ENCODE data around the gene HHAT.

HHAT gene

DNA sequence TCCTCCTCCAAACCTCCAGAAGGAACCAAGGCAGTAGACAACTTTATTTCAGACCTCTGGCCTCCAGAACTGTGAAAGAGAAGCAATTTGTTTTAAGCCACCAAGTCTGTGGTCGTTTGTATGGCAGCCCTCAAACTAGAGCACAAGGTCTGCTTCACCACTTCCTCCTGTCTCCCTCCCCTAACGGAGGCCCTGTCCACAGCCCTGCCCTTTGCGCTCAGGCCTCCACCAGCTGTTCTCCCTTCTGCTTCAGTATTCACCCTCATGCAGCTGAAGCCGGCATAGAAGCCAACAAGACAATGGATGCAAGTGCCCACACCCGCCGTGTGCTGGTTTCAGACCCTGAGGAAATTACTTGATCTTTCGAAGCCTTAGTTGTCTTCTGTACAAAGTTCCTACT is 364.1 kb downstream of the HHAT start:
- DNase-seq, result no peak

DNA sequence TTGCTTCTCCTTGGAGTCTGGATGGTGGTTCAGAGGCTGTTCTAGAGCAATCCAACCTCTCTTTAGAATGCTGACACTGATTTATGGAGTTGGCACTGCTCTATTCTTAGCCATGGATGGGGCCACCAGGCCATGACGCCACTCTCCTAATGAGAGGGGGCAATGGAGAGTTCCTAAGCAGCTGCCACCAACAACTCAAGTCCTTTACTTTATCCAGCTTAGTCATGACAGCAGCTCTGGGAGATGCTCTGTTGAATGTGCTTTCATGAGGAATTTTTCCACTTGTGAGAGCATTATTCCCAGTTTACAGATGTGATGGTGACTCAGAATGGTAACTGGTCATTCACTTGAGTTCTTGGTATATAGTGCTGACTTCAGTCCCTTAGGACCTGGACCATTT is 366.3 kb downstream of the HHAT start:
- no peak for DNase-seq

DNA sequence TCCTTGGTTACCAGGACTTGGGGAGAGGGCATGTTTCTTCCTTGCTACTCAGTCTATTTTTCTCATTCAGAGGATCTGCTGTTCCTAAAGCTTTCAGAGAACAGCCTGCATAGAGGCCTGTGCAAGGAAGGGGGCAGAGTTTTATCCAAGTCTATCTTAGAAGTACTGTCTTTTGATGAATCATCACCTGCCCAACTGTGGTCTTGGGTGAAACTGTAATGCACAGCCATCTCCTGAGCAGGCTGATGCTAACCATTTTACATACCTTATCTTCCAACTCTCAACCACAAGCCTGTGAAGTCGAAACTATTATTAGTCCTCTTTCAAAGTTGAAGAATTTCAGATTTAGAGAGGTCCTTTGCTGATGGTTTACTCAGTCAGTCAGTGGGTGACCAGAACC is 368.0 kb downstream of the HHAT start:
- peak; percentile 71 for DNase-seq

DNA sequence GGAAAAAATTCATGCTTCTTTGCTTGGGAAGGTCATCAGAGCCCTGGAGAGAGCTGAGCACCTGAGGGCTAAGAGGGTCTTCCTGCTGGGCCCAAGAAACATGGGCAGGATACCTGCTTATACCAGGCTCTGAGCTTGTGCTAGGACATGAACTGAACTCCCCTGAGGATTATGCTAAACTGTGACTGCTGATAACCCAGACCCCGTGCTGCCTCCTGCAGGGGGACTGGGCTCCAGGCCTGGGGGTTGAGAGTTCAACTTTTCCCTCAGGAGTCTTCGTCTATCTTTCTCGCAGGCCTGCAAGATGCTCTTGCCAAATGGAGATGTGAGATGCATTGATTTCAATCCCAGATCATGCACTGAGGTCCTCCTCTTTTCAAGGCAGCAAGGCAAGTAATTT is 368.5 kb downstream of the HHAT start:
- no peak for DNase-seq

DNA sequence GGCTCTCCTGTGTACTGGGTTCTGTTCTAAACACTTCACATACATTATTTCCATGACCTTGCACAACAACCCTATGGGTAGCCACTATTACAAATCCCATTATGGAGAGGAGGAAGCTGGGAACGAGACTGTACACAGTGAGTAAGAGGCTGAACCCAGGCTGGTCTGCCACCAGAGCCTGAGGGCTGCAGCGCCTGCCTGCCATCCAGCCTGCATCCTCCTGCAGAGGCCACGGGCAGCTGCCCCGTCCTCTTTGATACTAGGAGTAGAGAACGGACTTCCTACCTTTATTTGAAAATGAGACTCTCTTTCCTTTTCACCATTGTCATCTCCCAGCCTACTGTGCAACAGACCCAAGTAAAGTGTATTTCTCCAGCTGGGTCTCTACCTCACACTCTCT is 370.0 kb downstream of the HHAT start:
- no peak for DNase-seq

DNA sequence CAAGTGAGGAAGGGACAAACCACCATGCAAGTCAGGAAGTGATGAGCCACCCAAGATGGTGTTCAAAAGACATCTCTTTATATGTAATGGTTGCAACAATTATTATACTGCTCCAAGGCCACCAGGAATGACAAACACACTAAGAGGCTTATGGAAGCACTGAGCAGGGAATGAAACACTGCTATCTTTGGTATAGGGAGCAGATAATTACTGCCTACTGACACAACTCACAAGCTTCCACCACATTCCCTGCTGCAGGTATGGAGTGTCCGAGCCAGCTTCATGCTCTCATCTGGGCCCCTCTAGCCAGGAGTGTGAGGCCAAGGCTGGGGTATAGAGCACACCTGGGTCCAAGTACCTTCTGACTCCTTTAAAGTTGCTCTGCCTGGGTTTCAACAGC is 371.4 kb downstream of the HHAT start:
- DNase-seq, result no peak

DNA sequence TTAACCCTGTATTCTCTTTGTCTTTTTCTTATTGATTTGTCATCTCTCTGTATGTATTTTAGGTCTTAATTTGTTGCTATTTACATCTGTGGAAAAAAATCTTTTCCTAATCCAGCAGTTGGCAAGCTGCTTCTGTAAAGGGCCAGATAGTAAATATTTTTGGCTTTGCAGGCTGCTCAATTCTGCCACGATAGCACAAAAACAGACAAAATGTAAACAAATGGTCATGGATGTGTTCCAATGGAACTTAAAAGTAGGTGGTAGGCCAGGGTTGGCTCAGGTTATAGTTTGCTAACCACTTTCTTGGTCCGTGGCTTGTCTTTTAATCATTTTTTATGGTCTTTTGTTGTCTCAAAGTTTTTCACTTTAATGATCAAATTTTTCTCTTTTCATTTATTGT is 371.8 kb downstream of the HHAT start:
- no peak for DNase-seq

DNA sequence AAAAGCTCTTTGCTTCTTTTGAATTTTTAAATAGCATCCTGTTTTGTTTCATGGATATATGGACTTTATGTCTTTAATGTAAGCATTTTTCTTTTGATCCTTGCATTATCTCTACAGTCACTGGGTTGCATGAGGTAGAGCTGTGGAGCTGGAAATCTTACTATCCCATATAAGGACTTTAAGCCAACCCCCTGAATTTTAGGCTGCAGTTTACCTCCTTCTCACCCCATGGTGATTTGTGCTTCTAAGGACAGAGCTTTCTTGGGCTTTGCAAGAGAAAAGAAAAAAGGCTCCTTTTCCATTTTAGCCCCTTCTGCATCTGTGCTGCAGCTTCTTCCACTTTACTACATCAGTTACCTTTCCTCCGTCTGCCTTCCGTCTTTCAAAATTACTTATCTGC is 373.8 kb downstream of the HHAT start:
- no peak for DNase-seq

DNA sequence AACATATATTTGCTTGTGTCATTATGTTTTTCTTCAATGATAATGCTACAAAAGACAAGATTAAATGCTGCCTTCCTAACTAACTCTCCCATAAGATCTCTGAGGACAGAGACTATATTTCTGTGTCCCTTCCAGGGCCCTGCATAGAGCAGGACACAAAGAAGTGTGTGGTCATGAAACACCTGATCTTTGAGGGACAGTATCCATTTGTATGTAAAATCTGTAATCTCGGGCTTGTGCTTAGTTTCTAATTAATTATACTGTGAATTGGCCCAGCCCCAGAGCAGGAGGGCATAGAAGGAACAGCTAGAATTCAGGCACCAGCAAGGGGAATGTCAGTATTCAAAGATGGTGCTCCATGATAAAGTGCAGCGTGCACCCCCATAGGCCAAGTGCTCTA is 374.9 kb downstream of the HHAT start:
- DNase-seq, result no peak

DNA sequence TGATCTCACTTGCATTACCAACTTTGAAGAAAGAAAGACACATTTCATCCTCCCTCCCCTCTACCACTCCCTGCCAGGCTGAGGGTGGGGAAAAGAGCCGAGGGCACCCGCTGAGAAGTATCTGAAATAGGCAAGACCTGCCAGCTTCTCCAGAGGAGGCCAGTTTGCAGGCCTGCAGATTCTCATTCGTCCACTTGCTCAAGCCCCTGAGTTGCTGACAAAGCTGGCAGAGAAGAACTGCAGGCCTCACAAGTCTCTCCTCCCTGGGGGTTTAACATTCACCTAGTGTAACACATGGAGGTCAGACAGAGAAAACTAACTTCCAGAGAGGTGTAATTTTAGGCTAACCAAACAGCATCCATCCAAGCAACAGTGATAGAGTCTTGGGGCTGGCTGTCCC is 376.4 kb downstream of the HHAT start:
- no peak for DNase-seq

DNA sequence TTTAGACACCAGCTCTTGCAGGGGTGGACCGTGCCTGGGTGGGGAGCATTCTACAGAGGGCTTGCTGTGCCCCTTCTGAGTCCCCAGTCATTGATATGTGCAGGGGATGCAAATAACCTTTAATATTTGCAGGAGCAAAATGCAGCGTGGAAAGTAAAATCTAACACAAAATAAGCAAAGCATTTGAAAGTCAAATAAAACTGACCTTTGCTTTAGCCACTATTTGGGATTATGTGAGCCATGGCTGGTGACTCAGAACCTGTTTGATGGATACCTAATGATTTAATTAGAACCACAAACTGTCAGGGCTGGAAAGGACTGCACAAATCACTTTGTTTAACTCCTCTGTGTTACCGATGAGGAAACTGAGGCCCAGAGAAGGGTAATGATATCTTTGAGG is 377.5 kb downstream of the HHAT start:
- DNase-seq, result no peak

DNA sequence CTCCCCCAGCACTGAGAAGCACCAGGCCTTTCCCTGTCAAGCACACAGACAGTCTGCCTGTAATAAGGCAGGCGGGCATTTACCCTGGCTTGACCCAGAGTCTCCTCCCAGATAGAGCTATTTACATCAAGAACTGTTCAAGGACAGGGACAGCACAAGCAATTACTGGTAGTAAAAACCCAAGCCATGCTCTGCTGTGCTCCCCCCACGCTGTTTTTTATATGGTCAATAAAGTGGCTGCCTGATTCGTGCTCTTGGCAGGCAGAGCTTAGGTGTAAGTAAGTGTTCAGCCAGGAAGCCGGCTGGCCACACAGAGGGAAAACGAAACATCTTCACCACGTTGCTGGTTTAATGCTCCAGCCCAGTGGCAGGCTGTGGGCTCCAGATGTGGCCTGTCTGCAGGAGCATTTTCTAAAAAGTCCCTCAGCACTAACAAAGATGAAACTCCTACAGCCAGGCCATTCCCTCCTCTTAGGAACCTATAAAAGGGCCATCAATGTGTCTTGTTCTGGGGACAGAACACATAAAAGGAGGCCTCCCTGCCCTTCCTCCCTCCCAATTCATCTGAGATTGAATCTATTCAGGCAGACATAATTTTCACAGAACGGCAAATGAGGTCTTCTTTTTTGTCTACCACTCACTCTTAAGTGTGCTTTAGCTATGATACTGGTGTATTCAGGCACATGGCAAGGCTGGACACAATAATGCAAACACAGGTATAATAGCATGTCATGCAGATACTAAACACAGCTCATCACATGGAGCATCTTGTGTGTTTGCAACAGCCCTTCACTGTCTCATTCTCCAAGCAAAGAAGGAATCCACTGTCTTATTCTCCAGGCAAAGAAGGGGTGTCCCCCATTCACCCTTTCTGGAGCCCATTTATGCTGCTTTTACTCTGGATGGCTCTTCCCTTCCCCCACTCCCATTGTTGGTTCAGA is 378.9 kb downstream of the HHAT start:
- DNase-seq, result no peak

DNA sequence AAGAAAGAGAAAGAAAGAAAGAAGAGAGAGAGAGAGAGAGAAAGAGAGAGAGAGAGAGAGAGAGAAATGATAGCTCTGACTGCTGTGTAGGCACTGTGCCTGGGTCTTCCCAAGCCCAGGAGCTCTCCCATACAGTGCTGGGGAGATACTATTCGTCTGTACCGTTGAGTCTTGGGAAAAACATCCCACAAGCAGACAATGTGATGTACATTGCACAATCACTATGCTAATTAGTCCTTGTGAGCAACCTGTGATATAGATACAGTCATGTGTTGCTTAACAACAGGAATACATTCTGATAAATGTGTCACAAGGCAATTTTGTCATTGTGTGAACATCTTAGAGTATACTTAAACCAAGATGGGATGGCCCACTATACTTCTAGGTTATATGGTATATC is 381.0 kb downstream of the HHAT start:
- no peak for DNase-seq

DNA sequence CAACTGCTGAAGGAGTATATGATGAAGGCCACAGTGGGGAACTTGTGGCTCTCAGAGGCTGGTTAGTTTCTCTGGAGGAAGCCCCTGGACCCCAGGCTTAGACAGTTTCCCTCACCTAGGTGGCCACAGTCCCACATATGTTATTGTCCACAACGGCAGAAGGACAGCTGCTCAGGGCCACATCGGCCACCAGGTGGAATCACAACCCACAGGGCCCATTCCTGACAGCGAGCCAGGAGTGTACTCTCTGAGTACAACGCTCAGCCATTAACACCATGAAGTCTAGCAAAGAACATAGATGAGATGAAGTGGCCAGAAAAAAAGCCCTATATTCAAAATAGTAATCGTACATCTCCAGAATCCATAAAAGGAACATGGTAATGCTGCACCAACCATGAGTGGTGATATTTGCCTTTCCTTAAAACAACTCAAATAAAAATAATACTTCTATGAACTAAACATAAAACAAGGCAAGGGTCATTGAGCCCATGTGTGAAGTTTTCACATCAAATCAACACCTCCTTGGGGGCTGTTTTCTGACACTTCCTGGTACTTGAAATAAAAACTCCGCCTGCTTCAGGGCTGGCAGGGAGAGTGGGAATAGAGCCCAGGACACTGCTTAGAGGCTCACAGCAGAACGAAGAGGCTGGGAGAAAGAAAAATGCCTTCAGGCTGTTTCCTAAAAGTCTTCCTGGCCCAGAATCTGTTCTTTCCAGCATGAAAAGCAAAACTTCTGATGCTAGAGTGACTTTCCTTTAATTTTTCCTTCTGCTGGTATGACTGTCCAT is 383.3 kb downstream of the HHAT start:
- no peak for DNase-seq

DNA sequence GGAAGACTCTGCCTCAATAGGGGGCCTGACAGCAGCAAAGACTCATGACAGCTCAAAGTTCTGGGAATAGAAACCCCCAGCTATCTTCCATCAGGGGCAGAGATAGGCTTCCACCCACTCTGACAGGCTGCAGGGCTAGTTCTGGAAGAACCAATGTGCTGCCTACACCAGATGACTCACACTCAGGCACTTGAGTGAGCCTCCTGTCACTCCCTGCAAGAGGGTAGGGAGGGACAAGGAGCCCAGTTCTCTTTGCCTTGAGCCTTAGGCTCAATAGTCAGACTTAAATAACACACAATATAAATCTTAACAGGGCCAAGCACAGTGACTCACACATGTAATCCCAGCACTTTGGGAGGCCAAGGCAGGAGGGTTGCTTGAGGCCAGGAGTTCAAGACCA is 386.4 kb downstream of the HHAT start:
- DNase-seq, result no peak

DNA sequence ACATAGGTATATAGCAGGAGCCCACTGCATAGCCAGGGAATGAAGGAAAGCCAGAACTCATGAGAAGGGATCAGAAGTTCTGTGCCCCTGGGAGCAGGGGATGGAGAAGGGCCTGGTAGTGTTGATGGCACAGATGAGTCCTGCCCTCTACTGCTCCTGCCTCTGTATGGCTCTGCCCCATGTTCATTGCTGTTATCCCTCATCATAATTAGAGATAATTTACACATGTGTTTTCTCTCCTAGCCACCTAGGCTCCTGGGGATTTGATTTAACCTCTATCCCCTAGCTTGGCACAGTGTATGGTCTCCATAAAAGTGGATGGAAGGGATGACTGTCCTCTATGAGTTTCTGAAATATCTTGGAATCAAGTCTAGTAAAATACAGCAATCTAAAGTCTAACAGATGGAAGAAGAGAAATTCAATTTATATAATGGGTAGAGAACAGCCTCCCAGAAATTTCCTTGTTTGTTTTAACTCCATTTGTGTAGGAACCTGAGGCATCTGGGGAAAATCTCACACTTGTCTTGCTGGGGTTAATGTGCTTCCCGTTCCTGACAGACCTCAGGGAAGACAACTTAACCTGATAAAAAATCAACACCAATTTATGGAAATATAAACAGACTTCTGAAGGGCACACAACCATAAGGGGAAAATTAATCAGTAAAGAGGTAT is 393.8 kb downstream of the HHAT start:
- DNase-seq, result no peak

DNA sequence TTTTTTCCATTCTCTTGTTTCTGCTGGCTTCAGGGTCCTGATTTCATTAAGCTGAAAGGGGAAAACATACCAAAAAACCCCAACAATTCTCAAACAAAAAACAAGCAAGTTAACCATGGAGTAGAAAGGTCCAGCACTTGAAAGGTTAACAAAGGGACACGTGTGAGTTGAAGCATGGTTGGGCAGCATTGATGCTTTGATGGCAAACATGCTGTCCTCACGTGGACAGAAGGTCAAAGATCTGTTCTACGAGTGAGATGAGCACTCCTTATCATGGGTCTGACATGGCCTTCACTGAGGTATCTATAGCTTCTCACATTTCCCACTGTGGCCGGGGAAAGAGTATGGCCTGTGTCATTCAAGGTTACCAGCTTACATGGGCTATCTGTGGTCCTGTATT is 394.9 kb downstream of the HHAT start:
- no peak for DNase-seq

DNA sequence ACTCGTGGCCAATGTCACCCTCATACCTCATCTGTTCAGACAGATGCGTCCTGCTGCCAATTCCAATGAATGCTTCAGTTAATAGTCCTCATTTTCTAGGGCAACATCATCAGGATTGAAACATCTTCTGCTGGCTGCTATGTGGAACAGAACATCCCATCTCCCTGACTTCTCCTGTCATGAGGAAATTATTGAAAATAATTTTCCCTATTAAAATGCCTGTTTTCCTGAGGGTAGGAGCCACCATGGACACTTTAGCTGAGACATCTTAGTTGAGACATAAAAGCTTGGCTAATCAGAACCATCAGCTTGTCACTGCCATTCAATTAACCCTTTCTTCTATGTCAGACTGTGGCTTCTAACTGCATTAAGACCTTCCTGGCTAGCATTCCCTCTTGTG is 396.1 kb downstream of the HHAT start:
- no peak for DNase-seq
